ENCODE results near the gene YPEL4.

- TF ChIP-seq, protein P1, sequence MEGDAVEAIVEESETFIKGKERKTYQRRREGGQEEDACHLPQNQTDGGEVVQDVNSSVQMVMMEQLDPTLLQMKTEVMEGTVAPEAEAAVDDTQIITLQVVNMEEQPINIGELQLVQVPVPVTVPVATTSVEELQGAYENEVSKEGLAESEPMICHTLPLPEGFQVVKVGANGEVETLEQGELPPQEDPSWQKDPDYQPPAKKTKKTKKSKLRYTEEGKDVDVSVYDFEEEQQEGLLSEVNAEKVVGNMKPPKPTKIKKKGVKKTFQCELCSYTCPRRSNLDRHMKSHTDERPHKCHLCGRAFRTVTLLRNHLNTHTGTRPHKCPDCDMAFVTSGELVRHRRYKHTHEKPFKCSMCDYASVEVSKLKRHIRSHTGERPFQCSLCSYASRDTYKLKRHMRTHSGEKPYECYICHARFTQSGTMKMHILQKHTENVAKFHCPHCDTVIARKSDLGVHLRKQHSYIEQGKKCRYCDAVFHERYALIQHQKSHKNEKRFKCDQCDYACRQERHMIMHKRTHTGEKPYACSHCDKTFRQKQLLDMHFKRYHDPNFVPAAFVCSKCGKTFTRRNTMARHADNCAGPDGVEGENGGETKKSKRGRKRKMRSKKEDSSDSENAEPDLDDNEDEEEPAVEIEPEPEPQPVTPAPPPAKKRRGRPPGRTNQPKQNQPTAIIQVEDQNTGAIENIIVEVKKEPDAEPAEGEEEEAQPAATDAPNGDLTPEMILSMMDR (conservative IDR thresholded peaks at IDR 0.05 in 1 of 2, IDR thresholded peaks at IDR 0.05 in 1 of 2; ENCODE audit: extremely low read depth in 1 of 2, insufficient read depth in 1 of 2, low read depth in 1 of 2, low read length in 2 of 2), result no peak
- TF ChIP-seq EZH2 (IDR thresholded peaks at IDR 0.05; ENCODE audit: borderline replicate concordance, low read length), result no peak
These were observed 18.7 kb upstream of the YPEL4 start for GRCh38 chr11:57668434-57668782.
